ENCODE results near the gene SURF4. TPM values are rescaled to one million over a fixed set of nuclear protein-coding genes. Genes with fewer than 3 reads are reported as not detected.

The SURF4 gene
- total RNA-seq, 1 experiment from 2014 or later, result 286 TPM

DNA sequence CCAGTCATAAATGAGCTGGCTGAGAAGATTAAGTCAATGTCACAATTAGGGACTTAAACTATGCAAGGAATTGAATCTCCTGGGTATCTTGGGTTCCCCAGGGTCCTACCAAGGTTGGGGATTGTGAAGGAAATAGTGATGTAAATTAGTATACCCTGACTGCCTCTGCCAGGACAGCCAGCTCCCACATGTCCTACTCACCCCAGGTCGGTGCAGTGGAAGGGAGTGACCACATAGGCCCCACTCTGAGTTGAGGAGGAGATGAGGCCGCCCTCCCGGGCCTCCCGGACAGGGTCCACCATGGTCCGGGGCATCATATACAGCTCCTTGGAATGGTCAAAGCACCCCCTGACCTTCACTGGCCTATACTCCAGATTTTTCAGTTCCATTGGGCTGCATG, 22.3 kb downstream of the SURF4 start:
- DNase-seq (ENCODE audit: low read depth), result no peak

GRCh38 chr9:133352635-133353340, 23.1 kb downstream of the SURF4 start:
- no peak for DNase-seq (ENCODE audit: low read depth)

GRCh38 chr9:133351908-133352634, 23.8 kb downstream of the SURF4 start:
- peak; percentile 72 for DNase-seq (ENCODE audit: low read depth)

GRCh38 chr9:133351526-133351907, 24.3 kb downstream of the SURF4 start:
- DNase-seq (ENCODE audit: low read depth), result no peak

DNA sequence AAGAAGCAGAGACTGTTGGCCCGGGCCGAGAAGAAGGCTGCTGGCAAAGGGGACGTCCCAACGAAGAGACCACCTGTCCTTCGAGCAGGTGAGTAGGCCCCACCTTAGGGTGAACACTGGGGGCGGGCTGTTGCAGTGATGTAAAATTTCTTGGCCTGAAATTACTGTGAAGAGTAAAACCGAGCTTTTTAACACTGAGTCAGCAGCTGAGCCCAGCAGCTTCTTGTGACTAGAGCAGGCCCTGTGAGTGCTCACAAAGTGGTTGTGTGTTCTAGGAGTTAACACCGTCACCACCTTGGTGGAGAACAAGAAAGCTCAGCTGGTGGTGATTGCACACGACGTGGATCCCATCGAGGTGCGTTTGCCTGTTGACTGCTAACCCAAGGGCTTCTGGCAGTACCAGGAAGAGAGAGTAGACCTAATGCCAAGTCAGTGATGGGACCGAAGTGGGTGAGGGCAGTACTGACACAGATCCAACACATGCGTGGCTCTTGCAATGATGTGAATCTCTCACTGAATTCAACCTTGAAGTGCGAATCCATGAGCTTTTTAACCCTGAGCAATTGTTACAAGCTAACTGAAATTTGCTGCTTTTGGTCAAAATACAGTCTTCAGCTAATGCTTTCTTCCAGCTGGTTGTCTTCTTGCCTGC, 25.8 kb downstream of the SURF4 start:
- DNase-seq (ENCODE audit: low read depth), result no peak

DNA sequence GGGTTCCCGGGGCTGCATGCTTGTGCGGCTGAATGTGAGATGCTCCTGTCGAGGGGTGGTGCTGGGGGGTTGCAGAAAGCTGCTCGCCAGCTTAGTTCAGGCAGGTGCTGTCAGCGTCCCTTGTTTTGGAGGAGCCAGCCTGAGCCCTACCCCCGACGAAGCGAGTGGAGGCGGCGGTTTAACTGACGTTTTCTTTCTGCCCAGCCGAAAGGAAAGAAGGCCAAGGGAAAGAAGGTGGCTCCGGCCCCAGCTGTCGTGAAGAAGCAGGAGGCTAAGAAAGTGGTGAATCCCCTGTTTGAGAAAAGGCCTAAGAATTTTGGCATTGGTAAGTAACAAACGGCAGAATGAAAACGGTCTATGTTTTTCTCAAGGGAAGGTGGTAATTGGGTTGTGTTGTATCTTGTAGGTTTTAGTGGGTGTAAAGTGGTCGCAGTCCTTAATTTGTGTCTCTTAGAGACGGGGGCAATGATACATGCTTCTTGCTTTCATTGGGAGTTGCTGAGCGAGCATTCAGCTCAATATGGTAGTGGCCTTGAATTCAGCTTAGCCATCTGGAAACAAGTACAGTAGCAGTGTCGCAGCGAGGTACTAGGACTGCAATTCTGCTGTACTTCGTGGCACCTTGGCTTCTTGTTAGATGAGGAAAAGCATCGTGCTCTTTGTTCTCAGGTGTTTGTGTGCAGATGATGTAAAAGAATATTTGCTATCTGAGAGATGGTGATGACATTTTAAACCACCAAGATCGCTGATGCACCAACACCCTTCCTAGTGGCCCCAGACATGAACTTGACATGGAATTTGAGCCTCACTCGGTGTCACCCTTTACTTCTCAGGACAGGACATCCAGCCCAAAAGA, 26.9 kb downstream of the SURF4 start:
- no peak for DNase-seq (ENCODE audit: low read depth)

- peak; percentile 97 for DNase-seq (ENCODE audit: low read depth)
Measured at GRCh38 chr9:133347985-133348717, 27.7 kb downstream of the SURF4 start, which contains the start of the genes MED22 and RPL7A. TSS of gene MED22 (minus strand) at chr9:133348131. CDS start at chr9:133346662, 1,469 bp downstream. TSS of gene RPL7A (plus strand) at chr9:133348218. CDS start at chr9:133348244, 26 bp downstream.

GRCh38 chr9:133347515-133347984, 28.3 kb downstream of the SURF4 start:
- peak; percentile 46 for DNase-seq (ENCODE audit: low read depth)

DNA sequence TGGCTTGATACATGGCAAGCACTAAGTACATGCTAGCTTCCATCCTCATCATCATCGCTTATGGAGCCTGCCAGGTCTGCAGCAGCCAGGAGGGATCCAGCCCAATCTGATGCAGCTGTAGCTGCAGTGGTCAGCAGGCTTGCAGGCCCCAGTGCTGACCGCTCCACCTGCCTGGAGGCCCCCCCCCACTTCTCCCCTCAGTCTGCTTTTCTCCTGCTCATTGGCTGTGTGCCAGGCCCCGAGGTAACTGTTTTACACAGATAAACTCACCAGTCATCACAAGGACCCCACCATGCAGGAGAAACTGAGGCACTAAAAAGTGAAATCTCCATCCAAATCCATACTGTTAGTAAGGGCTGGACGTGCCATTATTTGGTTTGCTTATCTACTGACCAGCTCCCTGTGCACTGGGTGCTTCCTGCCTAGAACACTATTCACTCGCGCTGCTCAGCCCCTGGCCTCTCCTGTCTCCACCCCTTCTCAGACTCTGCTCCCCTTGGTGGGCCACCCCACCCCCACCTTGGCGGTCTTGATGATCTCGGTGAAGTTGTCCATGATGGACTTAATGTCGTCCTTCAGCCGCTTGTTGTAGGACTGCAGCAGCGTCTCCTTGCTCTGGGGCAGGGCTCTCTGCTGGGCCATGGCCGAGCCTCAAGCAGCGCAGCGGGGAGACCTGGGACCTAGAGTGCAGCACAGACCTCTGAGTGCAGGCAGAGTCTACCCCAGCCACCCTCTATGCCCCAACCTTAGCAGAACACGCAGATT, 29.7 kb downstream of the SURF4 start:
- DNase-seq (ENCODE audit: low read depth), result no peak

DNA sequence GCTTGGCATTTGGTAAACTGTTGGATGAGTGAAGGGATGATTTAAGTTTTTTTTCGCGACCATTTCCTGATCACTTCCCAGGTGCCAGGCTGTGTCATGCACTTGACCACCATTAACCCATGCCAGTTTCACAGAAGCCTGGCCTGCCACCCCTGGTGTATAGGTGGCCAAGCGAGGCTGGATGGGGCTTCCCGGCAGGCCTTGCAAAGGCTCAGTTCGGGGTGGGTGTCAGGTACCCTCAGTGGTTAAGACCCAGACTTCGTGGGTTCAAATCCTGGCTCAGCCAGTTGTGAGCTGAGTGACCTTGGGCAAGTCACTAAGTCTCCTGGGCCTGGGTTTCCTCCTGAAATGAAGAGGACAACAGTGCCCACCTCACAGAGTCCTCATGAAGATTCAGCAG, 30.3 kb downstream of the SURF4 start:
- no peak for DNase-seq (ENCODE audit: low read depth)

GRCh38 chr9:133344979-133345378, 30.9 kb downstream of the SURF4 start:
- DNase-seq (ENCODE audit: low read depth), result no peak

DNA sequence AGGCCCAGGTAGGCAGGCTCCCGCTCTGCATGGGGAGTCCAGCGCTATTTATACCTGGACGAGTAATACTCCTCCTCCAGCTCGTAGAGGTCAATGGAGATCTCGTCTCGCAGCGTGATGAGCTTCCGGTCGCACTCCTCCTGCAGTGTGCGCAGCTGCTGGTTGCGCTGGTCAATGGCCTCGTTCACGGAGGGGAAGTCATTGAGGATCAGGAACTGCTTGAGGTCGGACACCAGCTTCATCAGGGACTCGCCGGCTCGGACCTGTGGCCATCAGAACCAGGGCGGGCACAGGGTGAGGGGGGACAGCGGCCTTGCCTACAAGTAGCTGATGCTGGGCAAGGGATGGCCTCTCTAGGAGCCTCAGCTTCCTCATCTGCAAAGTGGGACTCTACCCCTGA, 31.8 kb downstream of the SURF4 start:
- no peak for DNase-seq (ENCODE audit: low read depth)

- no peak for DNase-seq (ENCODE audit: low read depth)
Measured at GRCh38 chr9:133342570-133342969, 33.3 kb downstream of the SURF4 start.

DNA sequence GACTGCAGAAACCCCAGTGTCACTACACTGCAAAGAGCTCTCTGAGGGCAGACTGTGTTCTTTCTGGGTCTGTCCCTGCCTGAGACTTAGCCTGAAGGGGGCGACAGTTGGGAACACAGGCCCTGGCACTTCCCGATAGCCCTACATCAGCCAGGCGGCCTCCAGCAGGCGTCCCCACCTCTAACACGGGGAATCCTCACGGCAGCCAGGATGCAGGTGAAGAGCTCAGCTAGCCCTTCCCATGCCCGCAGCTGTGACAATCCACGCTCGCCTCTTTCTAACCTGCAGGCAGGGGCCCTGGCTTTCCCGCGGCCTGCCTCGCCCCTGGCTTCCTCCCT, 33.8 kb downstream of the SURF4 start:
- DNase-seq (ENCODE audit: low read depth), result no peak

DNA sequence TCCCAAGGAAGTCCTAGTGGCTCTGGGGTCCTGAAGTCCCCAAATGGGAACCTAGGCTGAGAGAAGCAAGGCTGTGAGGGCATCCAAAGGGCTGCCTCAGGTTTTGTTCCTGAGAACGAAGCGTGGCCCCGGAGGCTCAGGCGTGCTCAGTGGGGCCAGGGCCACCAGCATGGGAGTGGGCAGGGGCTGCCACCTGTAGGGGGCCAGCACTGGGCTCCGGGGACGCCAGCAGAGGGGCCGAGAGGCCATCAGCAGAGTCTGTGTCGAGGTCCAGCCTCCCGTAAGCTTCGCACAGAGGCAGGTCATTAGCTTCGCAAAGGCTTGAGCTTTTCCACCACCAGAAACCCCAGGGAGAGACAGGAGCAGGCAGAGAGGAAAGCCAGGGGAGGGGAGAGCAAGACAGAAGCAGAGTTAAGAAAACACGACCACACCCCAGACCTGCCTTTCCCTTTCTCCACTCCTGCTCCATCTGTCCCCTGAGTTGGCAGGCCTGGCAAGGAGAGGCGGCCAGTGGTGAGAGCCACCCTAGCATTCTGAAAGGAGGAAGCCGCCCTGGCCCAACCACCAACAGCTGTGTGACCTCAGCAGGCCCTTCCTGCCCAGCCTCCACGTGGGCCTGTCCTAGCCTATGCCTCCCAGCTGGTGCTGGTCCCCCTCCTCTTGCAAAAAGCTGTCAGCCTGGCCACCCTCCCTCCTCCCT, 34.3 kb downstream of the SURF4 start:
- no peak for DNase-seq (ENCODE audit: low read depth)

GRCh38 chr9:133340916-133341315, 34.9 kb downstream of the SURF4 start:
- DNase-seq (ENCODE audit: low read depth), result no peak

DNA sequence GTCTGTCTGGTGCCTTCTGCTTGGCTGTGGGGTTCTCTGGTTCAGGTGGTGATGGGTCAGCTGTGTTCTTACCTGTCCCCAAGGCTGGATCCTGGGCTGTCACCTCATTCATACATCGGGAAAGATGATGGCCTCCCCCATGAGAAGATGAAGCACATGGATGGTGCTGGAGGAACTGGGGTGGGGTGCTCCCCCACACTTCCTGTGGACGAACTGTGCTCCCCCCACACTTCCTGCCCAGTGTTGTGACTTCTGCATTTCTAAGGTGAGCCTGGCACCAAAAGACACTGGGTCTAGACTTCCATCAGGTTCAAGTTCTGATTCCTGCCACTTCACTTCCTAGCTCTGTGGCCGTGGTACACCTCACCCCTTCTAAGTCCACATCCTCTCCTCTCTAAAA, 35.6 kb downstream of the SURF4 start:
- DNase-seq (ENCODE audit: low read depth), result no peak

DNA sequence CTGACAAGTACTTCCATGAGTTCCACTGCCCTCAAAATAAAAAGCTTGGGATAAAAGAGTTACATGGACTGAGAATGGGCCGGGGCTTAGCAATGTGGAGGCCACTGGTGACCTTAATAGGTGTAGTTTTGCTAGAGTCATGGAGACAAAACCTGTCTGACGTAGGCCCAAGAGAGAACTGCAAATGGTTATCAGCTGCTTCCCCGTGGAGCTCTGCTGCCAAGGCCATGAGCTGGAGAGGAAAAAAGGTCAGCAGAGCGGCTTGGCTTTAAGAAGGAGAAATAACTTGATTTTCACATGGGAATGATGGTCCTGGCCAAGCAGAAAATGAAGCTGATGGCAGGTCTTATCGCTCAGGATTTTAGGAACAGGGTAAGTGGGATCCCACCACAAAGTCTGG, 36.2 kb downstream of the SURF4 start:
- DNase-seq (ENCODE audit: low read depth), result no peak
